NCI-H226 (cell line): ENCODE results near the gene SPI1.

Source experiments
- DNase-seq: peaks from one replicate; pipeline ENCODE4 v3.0.0-alpha.2; 2015

SPI1 gene

GRCh38 chr11:47378010-47378835 lies at the start of gene SPI1:
SPI1 (minus strand) TSS chr11:47378547; CDS start chr11:47378353, 194 bp downstream.
- no peak for DNase-seq

DNA sequence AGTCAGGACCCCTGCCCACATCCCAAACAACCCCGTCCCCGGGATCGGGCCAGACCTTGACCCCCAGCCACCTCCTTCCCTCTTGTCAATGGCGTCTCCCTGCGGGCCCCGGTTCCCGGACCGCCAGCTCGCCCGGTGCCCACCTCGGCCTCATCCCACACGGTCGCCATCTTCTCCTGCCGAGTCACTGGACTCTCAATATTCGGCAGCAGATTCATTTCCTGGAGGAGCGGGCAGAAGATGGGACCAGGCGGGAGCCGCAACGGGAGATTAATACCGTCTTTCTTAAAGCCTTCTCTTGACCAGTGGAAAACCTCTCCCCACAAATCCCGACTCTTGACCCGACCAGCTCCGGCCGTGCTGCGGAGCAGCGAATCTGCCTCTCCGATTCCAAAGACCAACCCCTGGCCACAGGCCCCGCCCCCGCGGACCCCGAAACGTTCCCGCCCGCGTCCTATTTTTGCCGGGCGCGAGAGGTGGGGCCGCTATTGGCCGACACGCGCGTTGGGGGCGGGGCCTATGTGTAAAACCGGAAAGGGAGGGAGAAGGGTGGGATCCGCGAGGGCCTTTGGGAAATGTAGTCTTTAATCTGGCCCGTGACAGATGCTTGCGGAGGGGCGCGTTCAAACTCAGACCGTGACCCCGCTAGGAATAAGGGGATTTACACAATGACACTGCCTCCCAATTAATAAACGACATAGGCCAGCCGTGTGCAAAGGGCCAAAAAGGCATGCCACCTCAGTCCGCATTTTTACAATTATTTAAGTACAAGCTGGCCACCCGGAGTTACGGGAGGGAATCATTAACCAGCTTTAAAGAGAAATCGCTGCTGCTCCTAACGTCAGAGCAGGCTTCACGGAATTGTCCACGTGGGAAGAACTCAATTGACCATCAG lies 48.0 kb upstream of the SPI1 start, which contains the start of gene PSMC3:
TSS of gene PSMC3 (minus strand) at position 378 of the 895 bp plus-strand sequence. CDS start at position 218, 160 bp downstream.
- peak; percentile 89 for DNase-seq

DNA sequence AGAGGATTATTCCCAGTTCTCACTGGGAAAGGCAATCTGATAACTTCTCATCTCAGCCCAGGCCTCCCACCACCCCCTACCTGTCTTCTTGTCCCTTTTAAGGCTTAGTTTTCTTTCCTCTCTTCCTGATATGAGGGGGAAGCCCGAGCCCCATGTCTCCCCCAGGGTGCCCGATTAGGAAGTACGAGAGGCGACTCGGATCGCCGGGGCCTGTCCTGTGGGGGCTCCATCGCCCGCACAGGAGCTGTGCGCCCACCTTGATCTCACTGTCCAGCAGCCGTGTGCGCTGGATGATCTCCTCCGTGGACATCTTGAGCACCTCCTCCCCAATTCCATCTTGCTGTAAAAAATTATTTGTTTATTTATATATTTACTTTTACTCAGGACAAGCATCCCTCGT lies 47.3 kb upstream of the SPI1 start:
- no peak for DNase-seq

GRCh38 chr11:47418454-47419259 lies 40.3 kb upstream of the SPI1 start:
- DNase-seq: no peak

DNA sequence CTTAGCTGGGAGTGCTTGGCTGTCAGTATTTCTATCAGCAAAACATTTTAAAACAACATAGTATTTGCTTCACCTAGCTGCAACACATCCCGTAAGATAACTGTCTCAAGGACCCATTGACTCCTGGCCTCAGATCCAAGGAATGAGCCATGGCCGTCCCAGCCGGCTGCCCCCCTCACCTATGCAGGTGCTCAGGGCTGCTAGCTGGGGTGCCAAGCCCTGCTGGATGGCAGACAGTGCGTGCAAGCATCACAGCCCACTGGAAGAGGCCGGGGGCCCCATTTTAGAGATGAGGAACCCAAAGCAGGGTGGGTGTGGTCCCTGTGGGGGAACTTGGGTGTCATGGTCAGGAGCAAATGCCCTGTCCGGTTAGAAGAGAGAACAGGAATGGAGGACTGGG lies 39.4 kb upstream of the SPI1 start:
- no peak for DNase-seq

- peak; percentile 94 for DNase-seq
These were observed 37.7 kb upstream of the SPI1 start for GRCh38 chr11:47415949-47416472.

DNA sequence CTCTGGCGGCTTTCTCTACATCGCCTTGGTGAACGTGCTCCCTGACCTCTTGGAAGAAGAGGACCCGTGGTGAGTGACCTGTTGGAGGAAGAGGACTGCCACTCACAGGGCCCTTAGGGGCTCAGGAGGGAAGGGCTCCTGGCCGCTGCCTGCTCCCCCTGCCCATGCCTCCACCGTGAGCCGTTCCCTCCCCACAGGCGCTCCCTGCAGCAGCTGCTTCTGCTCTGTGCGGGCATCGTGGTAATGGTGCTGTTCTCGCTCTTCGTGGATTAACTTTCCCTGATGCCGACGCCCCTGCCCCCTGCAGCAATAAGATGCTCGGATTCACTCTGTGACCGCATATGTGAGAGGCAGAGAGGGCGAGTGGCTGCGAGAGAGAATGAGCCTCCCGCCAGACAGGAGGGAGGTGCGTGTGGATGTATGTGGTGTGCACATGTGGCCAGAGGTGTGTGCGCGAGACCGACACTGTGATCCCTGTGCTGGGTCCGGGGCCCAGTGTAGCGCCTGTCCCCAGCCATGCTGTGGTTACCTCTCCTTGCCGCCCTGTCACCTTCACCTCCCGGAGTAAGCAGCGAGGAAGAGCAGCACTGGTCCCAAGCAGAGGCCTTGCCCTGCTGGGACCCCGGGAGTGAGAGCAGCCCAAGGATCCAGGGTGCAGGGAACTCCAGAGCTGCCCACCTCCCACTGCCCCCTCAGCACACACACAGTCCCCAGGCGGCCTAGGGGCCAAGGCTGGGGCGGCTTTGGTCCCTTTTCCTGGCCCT lies 36.9 kb upstream of the SPI1 start:
- no peak for DNase-seq

GRCh38 chr11:47414685-47415070 lies 36.3 kb upstream of the SPI1 start:
- no peak for DNase-seq

DNA sequence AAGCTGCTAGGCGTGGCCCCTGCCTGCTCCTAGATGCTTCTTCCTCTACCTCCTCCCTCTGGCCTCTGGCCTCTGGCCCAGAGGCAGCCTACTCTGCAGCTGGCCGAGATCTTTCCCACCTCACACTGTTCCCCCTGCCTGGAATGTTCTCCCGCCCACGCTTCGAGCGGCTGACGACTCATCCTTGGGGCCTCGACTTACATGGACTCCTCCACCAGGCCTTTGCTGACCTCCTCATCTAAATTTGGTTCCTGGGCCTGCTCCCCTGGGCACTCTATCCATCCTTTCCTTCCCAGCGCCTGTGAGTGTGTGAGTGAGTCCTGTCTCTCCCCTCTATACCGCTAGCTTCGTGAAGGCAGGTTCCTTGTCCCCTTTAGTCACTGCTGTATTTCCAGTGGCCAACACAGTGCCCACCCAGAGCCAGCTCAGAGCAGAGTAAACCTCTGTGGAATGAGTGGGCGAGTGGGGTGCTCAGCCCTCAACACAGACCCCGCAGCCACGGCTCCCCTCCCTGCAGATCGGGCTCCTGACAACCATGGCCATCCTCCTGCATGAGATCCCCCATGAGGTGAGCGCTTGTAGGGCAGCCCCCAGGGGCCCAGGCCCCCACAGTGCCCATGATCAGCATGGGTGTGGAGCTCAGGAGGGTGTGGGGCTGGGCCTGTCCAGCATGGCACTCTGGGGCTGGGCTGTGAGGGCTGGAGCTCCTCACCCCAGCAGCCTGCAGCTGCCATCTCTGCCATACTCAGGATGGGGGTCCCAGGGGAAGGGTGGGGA lies 35.7 kb upstream of the SPI1 start:
- DNase-seq: peak; percentile 60

DNA sequence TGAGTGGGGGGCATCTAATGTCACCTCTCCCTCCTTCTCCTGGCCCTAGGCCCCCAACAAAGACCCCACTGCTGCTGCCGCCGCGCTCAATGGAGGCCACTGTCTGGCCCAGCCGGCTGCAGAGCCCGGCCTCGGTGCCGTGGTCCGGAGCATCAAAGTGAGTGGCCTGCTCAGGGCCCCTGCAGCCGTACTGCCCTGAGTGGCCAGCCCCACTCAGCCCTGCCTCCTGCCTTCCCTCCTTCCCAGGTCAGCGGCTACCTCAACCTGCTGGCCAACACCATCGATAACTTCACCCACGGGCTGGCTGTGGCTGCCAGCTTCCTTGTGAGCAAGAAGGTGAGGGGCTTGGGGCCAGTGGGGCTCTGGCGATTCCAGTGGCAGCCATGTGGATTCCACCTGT lies 35.0 kb upstream of the SPI1 start:
- no peak for DNase-seq

DNA sequence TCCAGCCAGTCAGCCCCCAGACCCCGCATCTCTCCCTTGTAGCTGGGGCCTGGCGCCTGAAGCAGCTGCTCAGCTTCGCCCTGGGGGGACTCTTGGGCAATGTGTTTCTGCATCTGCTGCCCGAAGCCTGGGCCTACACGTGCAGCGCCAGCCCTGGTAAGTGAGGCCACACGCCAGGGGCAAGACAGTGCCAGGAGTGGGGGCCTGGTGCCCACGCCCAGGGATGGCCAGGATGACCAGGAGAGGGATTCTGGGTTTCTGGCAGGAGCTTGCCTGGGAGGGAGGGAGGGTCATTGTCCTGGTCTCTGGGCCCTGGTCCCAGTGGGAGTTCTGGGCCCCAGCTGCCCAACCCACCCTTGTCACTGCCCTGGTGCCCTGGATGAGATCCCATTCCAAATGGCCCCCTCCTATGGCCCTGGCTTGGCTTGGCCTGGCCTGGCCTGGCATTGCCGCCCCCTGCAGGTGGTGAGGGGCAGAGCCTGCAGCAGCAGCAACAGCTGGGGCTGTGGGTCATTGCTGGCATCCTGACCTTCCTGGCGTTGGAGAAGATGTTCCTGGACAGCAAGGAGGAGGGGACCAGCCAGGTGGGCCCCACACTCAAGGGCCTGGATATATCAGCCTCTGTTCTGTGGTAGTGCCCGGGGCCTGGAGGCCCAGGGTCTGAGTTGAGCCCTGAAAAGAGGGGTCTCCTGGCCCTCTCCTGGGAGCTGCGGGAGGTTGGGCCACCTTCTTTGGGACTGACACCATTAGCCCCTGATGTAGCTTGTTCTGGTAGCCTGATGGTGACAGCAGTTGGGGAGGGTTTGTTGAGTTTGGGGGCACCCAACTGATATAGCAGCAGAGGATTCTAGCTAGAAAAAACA lies 33.8 kb upstream of the SPI1 start:
- DNase-seq: no peak

DNA sequence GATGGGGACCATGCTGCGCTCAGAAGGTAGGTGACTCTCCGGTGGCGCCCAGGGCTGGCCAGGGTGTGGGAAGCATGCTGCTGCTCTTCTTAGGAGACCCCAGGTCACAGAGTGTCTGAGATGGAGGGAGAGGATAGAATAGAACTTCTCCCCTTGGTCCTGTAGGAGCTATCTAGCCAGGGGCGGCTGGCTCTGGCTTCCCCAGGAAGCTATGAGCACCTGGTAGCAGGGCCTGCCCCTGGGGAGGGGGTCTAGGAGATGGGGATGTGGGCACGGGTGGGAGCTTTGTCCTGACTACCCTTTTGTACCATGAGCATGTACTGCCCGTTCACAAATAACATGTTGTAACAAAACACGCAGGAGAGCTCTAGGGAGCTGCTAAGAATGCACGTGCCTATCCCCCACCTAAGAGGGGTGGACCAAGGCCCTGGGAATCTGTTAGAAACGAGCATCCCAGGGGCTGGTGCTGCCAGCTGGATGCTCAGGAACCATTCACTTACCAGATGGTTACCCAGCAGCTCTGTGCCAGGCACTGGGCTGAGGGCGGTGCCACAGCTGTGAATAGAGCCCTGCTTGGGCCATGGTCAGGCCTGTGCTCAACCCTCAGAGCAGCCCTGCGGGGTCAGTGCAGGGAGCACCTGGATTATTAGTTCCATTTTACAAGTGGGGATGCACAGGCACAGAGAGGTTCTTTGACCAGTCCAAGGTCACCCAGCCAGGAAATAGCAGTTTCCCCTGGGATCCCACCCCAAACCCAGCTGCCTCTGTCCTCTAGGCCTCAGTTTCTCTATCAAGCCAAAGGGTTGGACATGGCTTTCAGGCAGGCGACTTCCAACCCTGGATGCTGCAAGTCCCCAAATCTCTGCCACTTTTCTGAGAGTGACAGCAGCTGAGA lies 32.3 kb upstream of the SPI1 start:
- DNase-seq: no peak

- no peak for DNase-seq
These were observed 31.4 kb upstream of the SPI1 start for GRCh38 chr11:47409440-47410369.

- DNase-seq: peak; percentile 79
These were observed 30.5 kb upstream of the SPI1 start for GRCh38 chr11:47408598-47409439.

- DNase-seq: peak; percentile 94
These were observed 29.6 kb upstream of the SPI1 start, which contains the start of gene SLC39A13 for GRCh38 chr11:47407746-47408590. SLC39A13 (plus strand) TSS chr11:47408590; CDS start chr11:47410095, 1,505 bp downstream.
